Stomach (tissue), 9 donors: Measurements from ENCODE around the gene HLA-G. TPM values are rescaled to one million over a fixed set of nuclear protein-coding genes. Genes with fewer than 3 reads are reported as not detected.
"Not testable (repeated sequence)": the region's sequence is repeated elsewhere in the genome, so short reads cannot be mapped to it uniquely, and the experiment has no call there.

Source experiments
- DNase-seq, 2 donors: peaks; one replicate each; pipeline versions ENCODE4 v3.0.0 to v3.0.0-alpha.2; 2013 to 2019
- H3K27ac ChIP-seq, 5 donors: fragments of 200-600 bp in 4 of 5; sonication (generic) in 4 of 5; one replicate each; pipeline ENCODE4 v1.5.1; 2013 to 2019; ENCODE audit warnings: mild to moderate bottlenecking in 1 of 5, moderate library complexity in 1 of 5
- H3K27me3 ChIP-seq, 3 donors: fragments of 200-600 bp; sonication (generic); one replicate each; pipeline ENCODE4 v1.5.1; 2017 to 2019; ENCODE audit warnings: mixed run types in 1 of 3
- H3K36me3 ChIP-seq, 4 donors: fragments of 200-600 bp; sonication (generic); 1 replicate in 3 of 4; 2 replicates in 1 of 4; pipeline ENCODE4 v1.5.1; 2016 to 2019
- H3K4me1 ChIP-seq, 4 donors: fragments of 200-600 bp; sonication (generic); one replicate each; pipeline ENCODE4 v1.5.1; 2016 to 2019
- H3K4me3 ChIP-seq, 4 donors: fragments of 200-600 bp; sonication (generic) in 3 of 4; one replicate each; pipeline ENCODE4 v1.5.1; 2016 to 2019; ENCODE audit warnings: mild to moderate bottlenecking in 1 of 4
- H3K9me3 ChIP-seq, 4 donors: fragments of 200-600 bp; sonication (generic); one replicate each; pipeline ENCODE4 v1.5.1; 2016 to 2019
- CTCF ChIP-seq, 7 experiments: fragments of 450-650 bp in 4 of 7; fragments of 200-600 bp in 3 of 7; sonication (generic) in 3 of 7; IDR thresholded peaks; one replicate each; pipeline ENCODE4 v1.5.1; 2016 to 2019; ENCODE audit warnings: antibody characterized with exemption in 7 of 7, control low read depth in 2 of 7, mild to moderate bottlenecking in 1 of 7
- EP300 ChIP-seq: sonication (generic); formaldehyde crosslinking; IDR thresholded peaks from one replicate; pipeline ENCODE4 v1.6.1; 2017; ENCODE audit warnings: antibody characterized with exemption
- POLR2A ChIP-seq, 4 donors: fragments of 450-650 bp; IDR thresholded peaks; one replicate each; pipeline ENCODE4 v1.6.1; 2016; ENCODE audit warnings: antibody characterized with exemption in 4 of 4, control low read depth in 2 of 4, mild to moderate bottlenecking in 1 of 4, moderate library complexity in 1 of 4
- POLR2AphosphoS5 ChIP-seq, 3 donors: sonication (generic); formaldehyde crosslinking; IDR thresholded peaks; one replicate each; pipeline ENCODE4 v1.6.1; 2016; ENCODE audit warnings: antibody characterized with exemption in 3 of 3
- WGBS, 5 donors: extraction: QIAGEN DNeasy Blood & Tissue Kit in 3 of 5; methylation state at CpG; one replicate each; pipeline versions ENCODE4 v1.1.5 to v1.1.7; 2013 to 2018; 5-methylcytosine and 5-hydroxymethylcytosine counted together
- intact Hi-C: fragments of 100-400 bp; cut with DNase I; formaldehyde crosslinking; loops from one replicate; pipeline ENCODE4 v1.15.1; 2023; ENCODE audit warnings: low total_unique reads
- polyA plus RNA-seq, 3 donors: library from polyadenylated mRNA; stranded (reverse); fragments of 200-250 nt; gene quantifications; one replicate each; pipeline ENCODE4 v1.2.3, GENCODE V29; 2013
- total RNA-seq, 5 donors: library from RNA; depleted of rRNA; stranded (reverse); fragments of >200 nt; gene quantifications; one replicate each; pipeline versions ENCODE4 v1.1.0 to v1.2.3, GENCODE V29; 2014 to 2016
- donor health status: healthy with polysubstance abuse.
- donor health status: Bipolar disorder and iron deficiency.
- donor health status: healthy.

The HLA-G gene
- total and polyA plus RNA-seq, 8 donors, result 0.10 to 3.6 TPM; not detected in 6

GRCh38 chr6:29865631-29866030 is 38.0 kb downstream of the HLA-G start:
- intact Hi-C loops, result no loop called here
- Histone ChIP-seq H3K9me3 (no peaks in the 10 kb centered on the region), H3K27me3 (peaks cover 3 to 55% (median 17%) of the 10 kb centered on the region in 3 donors), H3K4me3 (no peak overlapping the region), H3K27ac (no peak overlapping the region), H3K4me1 (peaks cover 0 to 5% (median 2%) of the 10 kb centered on the region in 4 donors), H3K36me3 (no peaks in the 10 kb centered on the region)
- DNase-seq, result no peak
- TF ChIP-seq EP300 (no peak), POLR2AphosphoS5 (IDR thresholded peaks at IDR 0.05) (no peak), POLR2A (IDR thresholded peaks at IDR 0.05) (no peak), CTCF (IDR thresholded peaks at IDR 0.05) (no peak)
- 33 to 57% (median 50%) methylated on average over 1 of the region's 1 CpG for WGBS, 5 donors

GRCh38 chr6:29870104-29870503 is 42.5 kb downstream of the HLA-G start:
- H3K4me1 ChIP-seq, result no peaks in the 10 kb centered on the region
- WGBS, 5 donors, result 37 to 93% (median 58%) methylated on average over 2 of the region's 2 CpGs
- TF ChIP-seq POLR2AphosphoS5 (IDR thresholded peaks at IDR 0.05) (no peak), EP300 (no peak), CTCF (IDR thresholded peaks at IDR 0.05) (no peak), POLR2A (IDR thresholded peaks at IDR 0.05) (no peak)
- DNase-seq, result no peak
- no peak overlapping the region for H3K27ac ChIP-seq
- no peaks in the 10 kb centered on the region for H3K36me3 ChIP-seq
- intact Hi-C loops, result no loop called here
- H3K9me3 ChIP-seq, result no peaks in the 10 kb centered on the region
- no peak overlapping the region for H3K4me3 ChIP-seq
- H3K27me3 ChIP-seq, result peaks cover 0 to 28% (median 3%) of the 10 kb centered on the region in 3 donors

DNA sequence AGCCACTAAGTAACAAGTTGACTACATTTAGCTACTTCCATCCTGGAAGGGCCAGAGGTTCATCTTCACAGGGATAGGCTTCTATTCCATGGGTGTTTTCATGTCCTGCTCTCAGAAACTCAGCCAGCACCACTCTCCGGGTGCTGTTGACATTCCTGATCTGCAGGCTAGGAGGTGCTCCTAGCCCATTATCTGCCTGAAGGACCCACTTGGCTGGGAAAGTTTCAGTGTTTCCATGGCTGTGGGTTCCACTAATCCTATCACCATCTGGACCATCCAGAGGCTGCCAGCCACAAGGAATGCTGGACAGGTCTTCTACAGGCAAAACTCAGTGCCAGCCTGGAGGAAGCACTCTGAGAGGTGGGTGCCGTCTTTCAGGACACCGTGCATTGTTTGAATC is 45.2 kb downstream of the HLA-G start:
- peaks cover 0 to 6% (median 0%) of the 10 kb centered on the region in 4 donors for H3K9me3 ChIP-seq
- intact Hi-C loops, result no loop called here
- DNase-seq, result no peak
- H3K27me3 ChIP-seq, result peaks cover 0 to 5% (median 0%) of the 10 kb centered on the region in 3 donors
- H3K4me3 ChIP-seq, result no peak overlapping the region
- 23 to 90% (median 72%) methylated on average over 3 of the region's 3 CpGs for WGBS, 5 donors
- TF ChIP-seq POLR2A (IDR thresholded peaks at IDR 0.05) (no peak), POLR2AphosphoS5 (IDR thresholded peaks at IDR 0.05) (no peak), CTCF (IDR thresholded peaks at IDR 0.05) (no peak), EP300 (no peak)
- no peak overlapping the region for H3K27ac ChIP-seq
- no peaks in the 10 kb centered on the region for H3K36me3 ChIP-seq
- no peaks in the 10 kb centered on the region for H3K4me1 ChIP-seq

DNA sequence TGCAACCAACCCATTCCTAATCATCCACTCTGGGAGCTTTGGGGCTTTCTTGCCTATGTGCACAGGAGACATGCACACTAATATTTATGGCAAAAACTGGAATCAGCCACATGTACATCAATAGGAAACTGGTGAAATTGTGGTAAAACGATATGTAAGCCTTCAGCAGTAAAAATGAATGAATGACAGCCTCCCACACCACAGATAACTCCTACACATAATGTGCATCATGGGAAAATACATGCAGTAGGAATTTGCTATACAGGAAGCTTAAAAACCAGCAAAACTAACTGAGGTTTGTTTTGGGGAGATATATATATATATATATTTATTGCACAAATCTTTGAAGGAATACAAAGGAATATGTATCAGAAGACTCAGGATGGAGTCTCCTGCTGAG is 47.6 kb downstream of the HLA-G start:
- DNase-seq, result no peak
- Histone ChIP-seq H3K9me3 (peaks cover 0 to 6% (median 0%) of the 10 kb centered on the region in 4 donors), H3K27me3 (no peaks in the 10 kb centered on the region), H3K36me3 (no peaks in the 10 kb centered on the region), H3K4me3 (no peak overlapping the region), H3K4me1 (no peaks in the 10 kb centered on the region), H3K27ac (no peak overlapping the region)
- WGBS, 5 donors, result 67 to 100% (median 95%) methylated on average over 1 of the region's 1 CpG; no CpG with 5 or more reads in 1 of the 5 donors
- intact Hi-C loops, result no loop called here
- no peak for TF ChIP-seq POLR2A (IDR thresholded peaks at IDR 0.05)
- no peak for TF ChIP-seq CTCF (IDR thresholded peaks at IDR 0.05)
- no peak for TF ChIP-seq POLR2AphosphoS5 (IDR thresholded peaks at IDR 0.05)
- no peak for TF ChIP-seq EP300

- H3K4me3 ChIP-seq, H3K27me3 ChIP-seq, DNase-seq, H3K36me3 ChIP-seq, intact Hi-C loops, H3K27ac ChIP-seq, H3K9me3 ChIP-seq, H3K4me1 ChIP-seq: not testable (repeated sequence)
- WGBS, 5 donors, result 55 to 77% (median 74%) methylated on average over 6 of the region's 6 CpGs; no CpG with 5 or more reads in 2 of the 5 donors
Observed at GRCh38 chr6:29875734-29876133, 48.1 kb downstream of the HLA-G start.
